Panc1 (cell line): ENCODE results near the gene CNKSR3. TPM values are rescaled to one million over a fixed set of nuclear protein-coding genes. Genes with fewer than 3 reads are reported as not detected.

Experiments
- ATAC-seq: fragments of 200-7000 bp; cut with Tn5 transposase; 2 replicates; pipeline ENCODE4 v1.9.1; 2020; ENCODE audit warnings: mild to moderate bottlenecking, moderate library complexity
- BruUV-seq: library from RNA; stranded (reverse); fragments of 400-500 nt; replicated peaks from 2 replicates; lab custom pipeline; 2021; lab: Mats Ljungman, UMichigan
- CTCF ChIA-PET: fragments of 300-600 bp; sonication (Branson Sonifier 250); formaldehyde crosslinking; loops from one replicate; lab custom pipeline; 2022; ENCODE audit warnings: antibody characterized with exemption; lab: Charles Lee
- POLR2A ChIA-PET: fragments of 300-600 bp; sonication (Branson Sonifier 250); formaldehyde crosslinking; loops from one replicate; lab custom pipeline; 2022; ENCODE audit warnings: antibody characterized with exemption; lab: Charles Lee
- DNase-seq: peaks from one replicate; pipeline ENCODE4 v3.0.0-alpha.2; 2010; ENCODE audit warnings: low read depth, low spot score
- H3K27ac ChIP-seq: 2 replicates; pipeline ENCODE4 v1.5.1; 2011; ENCODE audit warnings: mild to moderate bottlenecking, low read length, inconsistent platforms
- H3K27me3 ChIP-seq: fragments of 200-500 bp; sonication (Bioruptor generic); 2 replicates; pipeline ENCODE4 v1.6.0; 2014; ENCODE audit warnings: low read length, inconsistent platforms; ENCODE audit not compliant: control insufficient read depth, insufficient read depth
- H3K36me3 ChIP-seq: fragments of 200-500 bp; sonication (Bioruptor generic); 2 replicates; pipeline ENCODE4 v1.5.1; 2014; ENCODE audit warnings: inconsistent platforms, mild to moderate bottlenecking, low read length, moderate library complexity; ENCODE audit not compliant: control insufficient read depth, insufficient read depth
- H3K4me1 ChIP-seq: 2 replicates; pipeline ENCODE4 v1.5.1; 2011; ENCODE audit warnings: inconsistent platforms, mild to moderate bottlenecking, low read length, moderate library complexity; ENCODE audit not compliant: control insufficient read depth, insufficient read depth
- H3K4me3 ChIP-seq, 2 experiments: 2 replicates each; pipeline ENCODE4 v1.5.1; 2011 to 2012; ENCODE audit warnings: low read depth in 2 of 2, low read length in 2 of 2, mild to moderate bottlenecking in 2 of 2, inconsistent platforms in 1 of 2, moderate library complexity in 1 of 2
- H3K9me3 ChIP-seq: fragments of 200-500 bp; sonication (Bioruptor generic); 2 replicates; pipeline ENCODE4 v1.5.1; 2014; ENCODE audit warnings: low read depth, mild to moderate bottlenecking, inconsistent platforms, low read length, moderate library complexity; ENCODE audit not compliant: control insufficient read depth, insufficient read depth
- POLR2AphosphoS5 ChIP-seq: IDR thresholded peaks from 2 replicates; pipeline ENCODE4 v1.6.1; 2012; ENCODE audit warnings: mild to moderate bottlenecking, low read depth, low read length, moderate library complexity
- REST ChIP-seq, 2 experiments: IDR thresholded peaks; 2 replicates each; pipeline ENCODE4 v1.6.1; 2011 to 2012; ENCODE audit warnings: low read depth in 2 of 2, control low read depth in 1 of 2, low read length in 1 of 2, mild to moderate bottlenecking in 1 of 2, moderate library complexity in 1 of 2; ENCODE audit not compliant: insufficient read depth in 1 of 2
- SIN3A ChIP-seq: IDR thresholded peaks from 2 replicates; pipeline ENCODE4 v1.6.1; 2012; ENCODE audit warnings: low read depth, mild to moderate bottlenecking, low read length, moderate library complexity, borderline replicate concordance; ENCODE audit not compliant: insufficient read depth
- TCF7L2 ChIP-seq: IDR thresholded peaks from 2 replicates; pipeline ENCODE4 v1.6.1; 2011; ENCODE audit warnings: mild to moderate bottlenecking, low read depth, low read length, inconsistent platforms
- in situ Hi-C: cut with HindIII; loops from 2 replicates; pipeline ENCODE4 v1.10.0; 2016; ENCODE audit warnings: low sequenced_read_pairs, low pct_unique_long_range_greater_than_20kb
- intact Hi-C: fragments of 100-400 bp; cut with micrococcal nuclease; formaldehyde crosslinking; loops from one replicate; pipeline ENCODE4 v1.10.0; 2022; ENCODE audit not compliant: unreplicated experiment
- total RNA-seq: library from RNA; stranded (reverse); gene quantifications from one replicate; pipeline ENCODE4 v1.2.1, GENCODE V29; 2021; ENCODE audit not compliant: unreplicated experiment
- TF ChIP-seq, protein P1 (sequence below): fragments of 450-650 bp; IDR thresholded peaks from 2 replicates; pipeline ENCODE4 v1.5.1; 2017; ENCODE audit warnings: mild to moderate bottlenecking

The CNKSR3 gene
- total RNA-seq, 1 experiment from 2014 or later, result 18.2 TPM

DNA sequence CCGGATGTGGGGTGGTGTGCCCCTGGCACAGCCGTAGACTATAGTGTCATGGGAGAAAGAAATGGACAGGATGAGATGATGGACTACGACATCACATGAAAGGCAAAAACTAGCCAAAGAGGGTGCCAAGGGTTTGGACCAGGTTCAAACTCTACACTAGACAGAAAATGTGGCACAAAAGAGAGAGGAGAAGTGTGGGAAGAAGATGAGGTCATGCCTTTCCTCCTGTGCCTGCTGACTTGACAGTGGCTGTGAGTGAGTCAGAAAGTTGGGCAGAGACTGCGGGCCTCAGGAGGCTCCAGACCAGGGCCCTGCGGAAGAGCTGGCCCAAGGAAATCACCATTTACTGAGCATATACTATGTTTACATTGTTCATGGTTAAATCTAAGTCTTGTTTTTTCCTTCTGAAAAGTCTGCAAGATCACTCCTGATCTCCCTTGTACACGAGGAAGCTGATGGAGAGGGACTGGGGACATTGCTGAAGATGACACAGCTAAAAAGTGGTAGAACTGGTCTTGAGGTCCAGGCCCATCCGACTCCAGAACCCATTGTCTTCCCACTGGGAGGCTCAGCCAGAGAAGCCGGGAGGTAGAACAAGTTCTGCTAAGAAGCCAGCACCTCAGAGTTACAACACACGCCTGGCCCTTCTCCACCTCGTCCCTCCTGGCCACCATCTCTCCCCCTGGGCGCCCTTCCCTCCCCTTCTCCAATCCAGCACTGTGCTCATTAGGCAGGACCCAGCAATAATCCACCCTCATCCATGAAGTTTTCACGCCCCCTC, 35.6 kb downstream of the CNKSR3 start:
- in situ Hi-C loops (no loop called here), intact Hi-C loops (no loop called here)
- no peak for TF ChIP-seq TCF7L2
- no peak for TF ChIP-seq SIN3A
- TF ChIP-seq, protein P1, sequence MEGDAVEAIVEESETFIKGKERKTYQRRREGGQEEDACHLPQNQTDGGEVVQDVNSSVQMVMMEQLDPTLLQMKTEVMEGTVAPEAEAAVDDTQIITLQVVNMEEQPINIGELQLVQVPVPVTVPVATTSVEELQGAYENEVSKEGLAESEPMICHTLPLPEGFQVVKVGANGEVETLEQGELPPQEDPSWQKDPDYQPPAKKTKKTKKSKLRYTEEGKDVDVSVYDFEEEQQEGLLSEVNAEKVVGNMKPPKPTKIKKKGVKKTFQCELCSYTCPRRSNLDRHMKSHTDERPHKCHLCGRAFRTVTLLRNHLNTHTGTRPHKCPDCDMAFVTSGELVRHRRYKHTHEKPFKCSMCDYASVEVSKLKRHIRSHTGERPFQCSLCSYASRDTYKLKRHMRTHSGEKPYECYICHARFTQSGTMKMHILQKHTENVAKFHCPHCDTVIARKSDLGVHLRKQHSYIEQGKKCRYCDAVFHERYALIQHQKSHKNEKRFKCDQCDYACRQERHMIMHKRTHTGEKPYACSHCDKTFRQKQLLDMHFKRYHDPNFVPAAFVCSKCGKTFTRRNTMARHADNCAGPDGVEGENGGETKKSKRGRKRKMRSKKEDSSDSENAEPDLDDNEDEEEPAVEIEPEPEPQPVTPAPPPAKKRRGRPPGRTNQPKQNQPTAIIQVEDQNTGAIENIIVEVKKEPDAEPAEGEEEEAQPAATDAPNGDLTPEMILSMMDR, result no peak
- no peak for TF ChIP-seq REST (IDR thresholded peaks at IDR 0.05; ENCODE audit: insufficient read depth in 1 of 2, low read depth in 2 of 2, low read length in 1 of 2)
- TF ChIP-seq POLR2AphosphoS5, result no peak
- Histone ChIP-seq H3K9me3 (no peaks in the 10 kb centered on the region), H3K27me3 (no peaks in the 10 kb centered on the region), H3K27ac (no peak overlapping the region), H3K4me3 (no peak overlapping the region), H3K4me1 (peaks cover 20% of the 10 kb centered on the region), H3K36me3 (no peaks in the 10 kb centered on the region)
- ChIA-PET CTCF (no interaction called here), POLR2A (interaction anchor here (0.6 kb wide), 1 partner anchor 10 kb away, joined by 18 read pairs; no protein-coding TSS in a partner anchor)
- BruUV-seq, result no TSS peak
- DNase-seq, result no peak
- ATAC-seq, result no peak

DNA sequence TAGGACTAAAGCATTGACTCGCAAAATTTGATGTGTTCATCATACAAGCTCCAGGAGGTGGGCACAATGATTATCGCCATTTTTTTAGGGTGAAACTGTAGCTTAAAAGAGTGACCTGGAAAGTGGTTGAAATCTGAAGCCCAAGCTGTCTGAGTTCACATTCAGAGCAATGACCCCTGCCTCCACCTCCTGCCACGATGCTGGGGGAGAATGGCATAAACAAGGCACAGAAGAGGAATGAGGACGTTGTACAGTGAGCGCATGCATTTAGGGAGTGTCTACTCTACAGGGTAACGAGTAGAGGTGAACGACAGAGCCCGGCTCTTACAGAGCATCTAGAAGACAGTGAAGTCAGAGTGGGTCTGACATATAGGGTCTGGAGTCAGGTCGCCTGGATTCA, 37.2 kb downstream of the CNKSR3 start:
- no peak overlapping the region for H3K4me3 ChIP-seq
- ATAC-seq, result no peak
- H3K27me3 ChIP-seq, result no peaks in the 10 kb centered on the region
- TF ChIP-seq, protein P1, result no peak
- TF ChIP-seq SIN3A (no peak), POLR2AphosphoS5 (no peak), TCF7L2 (no peak), REST (IDR thresholded peaks at IDR 0.05; ENCODE audit: insufficient read depth in 1 of 2, low read depth in 2 of 2, low read length in 1 of 2) (no peak)
- no peak for DNase-seq
- CTCF ChIA-PET, result no interaction called here
- no peaks in the 10 kb centered on the region for H3K9me3 ChIP-seq
- peaks cover 5% of the 10 kb centered on the region; the same call in 1 of the 2 replicates for H3K4me1 ChIP-seq
- no peaks in the 10 kb centered on the region for H3K36me3 ChIP-seq
- in situ Hi-C loops, result no loop called here
- intact Hi-C loops, result no loop called here
- BruUV-seq, result no TSS peak
- H3K27ac ChIP-seq, result no peak overlapping the region
- POLR2A ChIA-PET, result no interaction called here
